ENCODE measurements around the gene QKI. TPM values are rescaled to one million over a fixed set of nuclear protein-coding genes. Genes with fewer than 3 reads are reported as not detected.
"Not testable (repeated sequence)": the region's sequence is repeated elsewhere in the genome, so short reads cannot be mapped to it uniquely, and the experiment has no call there.

The QKI gene
- polyA plus RNA-seq, 2 donors: 5.6 to 15.1 TPM

DNA sequence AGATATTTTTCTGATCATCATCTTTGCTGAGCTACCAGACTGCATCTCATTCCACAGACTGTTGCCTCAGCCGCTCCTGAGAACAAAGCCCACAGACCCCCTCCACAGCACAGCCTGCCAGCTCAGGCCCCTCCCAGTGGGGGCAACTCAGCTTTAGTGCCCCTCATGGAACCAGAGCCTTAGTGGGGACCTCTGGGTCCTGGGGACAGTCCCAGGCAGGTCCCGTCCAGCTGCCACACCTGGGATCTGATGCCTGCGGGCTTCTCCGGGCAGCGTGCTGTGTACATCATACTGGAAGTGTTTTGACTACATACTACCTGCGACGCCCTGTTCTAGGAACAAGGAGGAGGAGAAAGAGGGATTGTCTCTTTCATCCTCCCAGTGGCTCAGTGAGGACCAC, 38.3 kb upstream of the QKI start:
- H3K27me3 ChIP-seq (ENCODE audit: control insufficient read depth in 1 of 2, insufficient read depth in 2 of 2, low read length in 2 of 2): no peaks in the 10 kb centered on the region
- H3K36me3 ChIP-seq (ENCODE audit: control insufficient read depth in 2 of 2, insufficient read depth in 2 of 2, low read length in 1 of 2): no peaks in the 10 kb centered on the region
- 96% methylated on average over 7 of the region's 7 CpGs for WGBS, 2 donors

DNA sequence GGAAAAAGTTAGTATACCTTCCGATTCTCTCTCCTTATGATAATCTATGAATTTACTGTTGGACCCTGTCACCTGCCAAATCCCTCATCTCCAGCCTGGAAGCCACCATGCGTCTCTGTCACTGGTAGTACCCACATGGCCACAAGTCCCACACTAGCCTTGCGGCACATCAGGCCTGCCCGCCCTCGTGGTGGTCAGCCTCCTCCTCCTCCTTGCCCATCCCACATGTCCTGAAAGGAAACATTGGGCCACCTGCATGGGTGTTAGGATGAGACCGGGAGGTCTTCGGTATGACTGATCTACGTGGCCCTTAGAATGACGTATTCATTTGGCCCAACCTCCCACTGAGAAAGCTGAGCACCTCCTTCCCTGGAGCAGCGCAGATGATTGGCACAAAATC, 37.0 kb upstream of the QKI start:
- Histone ChIP-seq H3K4me3 (ENCODE audit: low read depth in 1 of 2, low read length in 2 of 2) (no peak overlapping the region), H3K9me3 (ENCODE audit: control insufficient read depth in 2 of 2, insufficient read depth in 1 of 2, low read depth in 1 of 2, low read length in 1 of 2) (no peaks in the 10 kb centered on the region), H3K27me3 (ENCODE audit: control insufficient read depth in 1 of 2, insufficient read depth in 2 of 2, low read length in 2 of 2) (no peaks in the 10 kb centered on the region), H3K4me1 (ENCODE audit: control insufficient read depth in 2 of 2, insufficient read depth in 2 of 2, low read length in 1 of 2) (peaks cover 0 to 2% of the 10 kb centered on the region in 2 donors), H3K27ac (ENCODE audit: low read depth in 2 of 2, low read length in 1 of 2) (no peak overlapping the region), H3K36me3 (ENCODE audit: control insufficient read depth in 2 of 2, insufficient read depth in 2 of 2, low read length in 1 of 2) (no peaks in the 10 kb centered on the region)
- 94 to 95% methylated on average over 10 of the region's 10 CpGs for WGBS, 2 donors

More for the DNA sequence above, 38.3 kb upstream of the QKI start:
- Histone ChIP-seq H3K4me1 (ENCODE audit: control insufficient read depth in 2 of 2, insufficient read depth in 2 of 2, low read length in 1 of 2) (no peaks in the 10 kb centered on the region), H3K4me3 (ENCODE audit: low read depth in 1 of 2, low read length in 2 of 2) (no peak overlapping the region), H3K9me3 (ENCODE audit: control insufficient read depth in 2 of 2, insufficient read depth in 1 of 2, low read depth in 1 of 2, low read length in 1 of 2) (no peaks in the 10 kb centered on the region), H3K27ac (ENCODE audit: low read depth in 2 of 2, low read length in 1 of 2) (no peak overlapping the region)

DNA sequence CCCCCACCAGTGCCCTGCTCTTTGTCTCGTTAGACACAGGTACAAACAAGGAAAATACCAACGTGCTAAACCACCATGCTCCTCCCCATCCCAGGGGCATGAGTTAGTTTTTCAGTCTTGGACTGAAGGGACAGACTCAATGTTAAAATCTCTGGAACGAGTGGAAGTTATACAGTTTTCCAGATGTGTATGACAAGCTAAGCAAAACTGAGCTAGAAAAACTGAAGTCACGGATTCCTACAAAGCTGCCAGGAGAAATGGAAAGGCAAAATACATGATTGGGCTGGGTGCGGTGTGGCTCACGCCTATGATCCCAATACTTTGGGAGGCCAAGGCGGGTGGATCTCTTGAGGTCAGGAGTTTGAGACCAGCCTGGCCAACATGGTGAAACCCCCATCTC, 34.3 kb upstream of the QKI start:
- H3K36me3 ChIP-seq (ENCODE audit: control insufficient read depth in 2 of 2, insufficient read depth in 2 of 2, low read length in 1 of 2): no peaks in the 10 kb centered on the region
- H3K27me3 ChIP-seq (ENCODE audit: control insufficient read depth in 1 of 2, insufficient read depth in 2 of 2, low read length in 2 of 2): no peaks in the 10 kb centered on the region
- no peaks in the 10 kb centered on the region for H3K9me3 ChIP-seq (ENCODE audit: control insufficient read depth in 2 of 2, insufficient read depth in 1 of 2, low read depth in 1 of 2, low read length in 1 of 2)
- H3K4me1 ChIP-seq (ENCODE audit: control insufficient read depth in 2 of 2, insufficient read depth in 2 of 2, low read length in 1 of 2): peaks cover 0 to 2% of the 10 kb centered on the region in 2 donors
- WGBS, 2 donors: 78 to 80% methylated on average over 7 of the region's 7 CpGs
- H3K27ac ChIP-seq (ENCODE audit: low read depth in 2 of 2, low read length in 1 of 2): no peak overlapping the region
- no peak overlapping the region for H3K4me3 ChIP-seq (ENCODE audit: low read depth in 1 of 2, low read length in 2 of 2)

DNA sequence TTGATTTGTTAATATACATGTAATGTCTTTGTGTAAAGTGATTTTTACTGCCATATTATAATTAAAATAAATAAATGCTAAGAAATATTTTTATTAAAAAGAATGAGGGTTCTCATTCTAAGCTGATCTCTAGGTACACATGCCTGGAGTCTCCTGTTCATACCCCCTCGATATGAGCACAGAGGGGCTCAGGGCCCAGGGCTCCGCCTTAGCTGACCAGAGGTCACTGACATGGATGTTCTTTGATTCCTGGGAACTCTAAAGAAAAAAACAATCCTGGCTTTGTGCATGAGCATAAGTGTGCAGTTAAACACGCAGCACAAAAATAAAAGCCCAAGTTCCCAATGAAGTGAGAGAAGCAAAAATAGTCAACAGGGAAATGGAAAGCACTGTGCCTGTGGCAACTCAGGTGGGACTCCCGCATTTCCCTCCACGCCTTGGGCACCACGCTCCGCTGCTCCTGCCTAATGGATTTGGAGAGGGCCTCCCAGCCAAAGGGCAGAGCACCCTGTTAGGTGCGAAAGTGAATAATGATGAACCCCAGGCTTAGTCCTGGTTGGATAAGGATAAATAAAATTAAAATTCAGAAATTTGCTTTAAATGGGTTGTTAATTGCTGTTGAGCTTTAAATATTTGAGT, 33.3 kb upstream of the QKI start:
- no peaks in the 10 kb centered on the region for H3K9me3 ChIP-seq (ENCODE audit: control insufficient read depth in 2 of 2, insufficient read depth in 1 of 2, low read depth in 1 of 2, low read length in 1 of 2)
- no peak overlapping the region for H3K27ac ChIP-seq (ENCODE audit: low read depth in 2 of 2, low read length in 1 of 2)
- WGBS, 2 donors: 69 to 79% methylated on average over 8 of the region's 8 CpGs
- no peaks in the 10 kb centered on the region for H3K27me3 ChIP-seq (ENCODE audit: control insufficient read depth in 1 of 2, insufficient read depth in 2 of 2, low read length in 2 of 2)
- H3K36me3 ChIP-seq (ENCODE audit: control insufficient read depth in 2 of 2, insufficient read depth in 2 of 2, low read length in 1 of 2): no peaks in the 10 kb centered on the region
- H3K4me1 ChIP-seq (ENCODE audit: control insufficient read depth in 2 of 2, insufficient read depth in 2 of 2, low read length in 1 of 2): peaks cover 0 to 2% of the 10 kb centered on the region in 2 donors
- no peak overlapping the region for H3K4me3 ChIP-seq (ENCODE audit: low read depth in 1 of 2, low read length in 2 of 2)

DNA sequence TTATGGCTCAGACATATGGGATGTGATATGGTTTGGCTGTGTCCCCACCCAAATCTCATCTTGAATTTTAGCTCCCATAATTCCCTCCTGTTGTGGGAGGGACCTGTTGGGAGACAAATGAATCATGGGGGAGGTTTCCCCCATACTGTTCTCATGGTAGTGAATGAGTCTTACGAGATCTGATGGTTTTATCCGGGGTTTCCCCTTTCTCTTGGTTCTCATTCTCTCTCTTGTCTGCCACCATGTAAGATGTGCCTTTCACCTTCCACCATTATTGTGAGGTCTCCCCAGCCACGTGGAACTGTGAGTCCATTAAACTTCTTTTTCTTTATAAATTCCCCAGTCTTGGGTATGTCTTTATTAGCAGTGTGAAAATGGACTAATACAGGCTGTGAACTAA, 31.1 kb upstream of the QKI start:
- not testable (repeated sequence) for H3K36me3 ChIP-seq (ENCODE audit: control insufficient read depth in 2 of 2, insufficient read depth in 2 of 2, low read length in 1 of 2); H3K4me1 ChIP-seq (ENCODE audit: control insufficient read depth in 2 of 2, insufficient read depth in 2 of 2, low read length in 1 of 2); H3K27me3 ChIP-seq (ENCODE audit: control insufficient read depth in 1 of 2, insufficient read depth in 2 of 2, low read length in 2 of 2); H3K9me3 ChIP-seq (ENCODE audit: control insufficient read depth in 2 of 2, insufficient read depth in 1 of 2, low read depth in 1 of 2, low read length in 1 of 2); H3K4me3 ChIP-seq (ENCODE audit: low read depth in 1 of 2, low read length in 2 of 2); H3K27ac ChIP-seq (ENCODE audit: low read depth in 2 of 2, low read length in 1 of 2)
- 86 to 89% methylated on average over 3 of the region's 3 CpGs for WGBS, 2 donors

- no peaks in the 10 kb centered on the region for H3K36me3 ChIP-seq (ENCODE audit: control insufficient read depth in 2 of 2, insufficient read depth in 2 of 2, low read length in 1 of 2)
- WGBS, 2 donors: 94 to 96% methylated on average over 5 of the region's 5 CpGs
- no peaks in the 10 kb centered on the region for H3K27me3 ChIP-seq (ENCODE audit: control insufficient read depth in 1 of 2, insufficient read depth in 2 of 2, low read length in 2 of 2)
- no peak overlapping the region for H3K27ac ChIP-seq (ENCODE audit: low read depth in 2 of 2, low read length in 1 of 2)
- H3K4me1 ChIP-seq (ENCODE audit: control insufficient read depth in 2 of 2, insufficient read depth in 2 of 2, low read length in 1 of 2): peaks cover 0 to 4% of the 10 kb centered on the region in 2 donors
- peaks cover 0 to 3% of the 10 kb centered on the region in 2 donors for H3K9me3 ChIP-seq (ENCODE audit: control insufficient read depth in 2 of 2, insufficient read depth in 1 of 2, low read depth in 1 of 2, low read length in 1 of 2)
- H3K4me3 ChIP-seq (ENCODE audit: low read depth in 1 of 2, low read length in 2 of 2): no peak overlapping the region
Measured at GRCh38 chr6:163383912-163384311, 30.6 kb upstream of the QKI start.

DNA sequence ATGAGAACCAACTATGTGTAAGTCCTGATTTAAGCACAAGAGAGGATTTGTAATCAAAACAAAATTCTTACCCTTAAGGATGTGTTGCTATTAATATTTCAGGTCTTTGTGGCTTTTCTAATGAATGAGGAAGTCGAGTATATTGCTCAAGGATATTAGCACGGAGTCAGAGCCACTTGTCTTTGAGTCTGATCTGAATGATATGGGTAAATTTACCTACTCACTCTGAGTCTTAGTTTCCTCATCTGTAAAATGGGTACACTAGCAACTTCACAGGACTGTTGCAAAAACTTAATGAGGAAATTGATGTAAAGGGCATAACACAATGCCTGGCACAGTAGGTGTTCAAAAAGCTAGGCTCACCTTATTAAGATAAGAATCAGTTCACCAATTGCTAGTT, 30.0 kb upstream of the QKI start:
- Histone ChIP-seq H3K36me3 (ENCODE audit: control insufficient read depth in 2 of 2, insufficient read depth in 2 of 2, low read length in 1 of 2) (no peaks in the 10 kb centered on the region), H3K4me1 (ENCODE audit: control insufficient read depth in 2 of 2, insufficient read depth in 2 of 2, low read length in 1 of 2) (peaks cover 0 to 4% of the 10 kb centered on the region in 2 donors), H3K27me3 (ENCODE audit: control insufficient read depth in 1 of 2, insufficient read depth in 2 of 2, low read length in 2 of 2) (no peaks in the 10 kb centered on the region), H3K27ac (ENCODE audit: low read depth in 2 of 2, low read length in 1 of 2) (no peak overlapping the region), H3K9me3 (ENCODE audit: control insufficient read depth in 2 of 2, insufficient read depth in 1 of 2, low read depth in 1 of 2, low read length in 1 of 2) (peaks cover 0 to 3% of the 10 kb centered on the region in 2 donors), H3K4me3 (ENCODE audit: low read depth in 1 of 2, low read length in 2 of 2) (no peak overlapping the region)
- WGBS, 2 donors: 66 to 67% methylated on average over 2 of the region's 2 CpGs

- WGBS, 2 donors: 96% methylated on average over 13 of the region's 13 CpGs
- not testable (repeated sequence) for H3K27me3 ChIP-seq (ENCODE audit: control insufficient read depth in 1 of 2, insufficient read depth in 2 of 2, low read length in 2 of 2); H3K4me3 ChIP-seq (ENCODE audit: low read depth in 1 of 2, low read length in 2 of 2); H3K27ac ChIP-seq (ENCODE audit: low read depth in 2 of 2, low read length in 1 of 2); H3K4me1 ChIP-seq (ENCODE audit: control insufficient read depth in 2 of 2, insufficient read depth in 2 of 2, low read length in 1 of 2); H3K36me3 ChIP-seq (ENCODE audit: control insufficient read depth in 2 of 2, insufficient read depth in 2 of 2, low read length in 1 of 2); H3K9me3 ChIP-seq (ENCODE audit: control insufficient read depth in 2 of 2, insufficient read depth in 1 of 2, low read depth in 1 of 2, low read length in 1 of 2)
Measured at GRCh38 chr6:163385503-163385902, 29.0 kb upstream of the QKI start.

DNA sequence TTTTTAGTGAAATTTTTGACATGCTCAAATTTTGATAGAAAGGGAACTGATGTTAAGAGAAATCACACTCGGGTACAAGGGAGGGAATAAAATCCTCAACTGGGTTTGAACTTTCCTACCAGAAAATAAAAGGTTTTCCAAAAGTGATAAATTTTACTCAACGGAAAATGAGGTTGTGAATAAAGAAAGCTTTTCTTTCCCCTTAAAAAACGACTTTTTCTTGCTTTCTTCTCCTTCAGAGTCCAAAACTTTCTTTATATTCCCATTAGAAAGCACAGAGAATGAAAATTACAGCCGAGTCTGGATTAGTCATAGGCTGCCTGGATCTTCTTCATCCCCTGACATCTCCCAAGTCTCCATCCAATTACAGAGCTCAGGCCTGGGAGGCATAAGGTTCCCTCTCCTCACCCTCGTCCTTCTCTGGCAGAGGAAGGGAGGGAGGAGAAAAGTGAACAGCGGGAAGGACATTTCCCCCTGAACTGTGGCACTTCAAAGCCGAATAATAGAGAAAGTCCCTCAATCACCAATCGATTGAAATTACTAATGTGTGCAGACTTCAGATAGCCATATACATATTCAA, 28.1 kb upstream of the QKI start:
- no peak overlapping the region for H3K4me3 ChIP-seq (ENCODE audit: low read depth in 1 of 2, low read length in 2 of 2)
- H3K27me3 ChIP-seq (ENCODE audit: control insufficient read depth in 1 of 2, insufficient read depth in 2 of 2, low read length in 2 of 2): no peaks in the 10 kb centered on the region
- H3K36me3 ChIP-seq (ENCODE audit: control insufficient read depth in 2 of 2, insufficient read depth in 2 of 2, low read length in 1 of 2): no peaks in the 10 kb centered on the region
- H3K4me1 ChIP-seq (ENCODE audit: control insufficient read depth in 2 of 2, insufficient read depth in 2 of 2, low read length in 1 of 2): peaks cover 0 to 2% of the 10 kb centered on the region in 2 donors
- H3K9me3 ChIP-seq (ENCODE audit: control insufficient read depth in 2 of 2, insufficient read depth in 1 of 2, low read depth in 1 of 2, low read length in 1 of 2): peaks cover 0 to 3% of the 10 kb centered on the region in 2 donors
- WGBS, 2 donors: 74 to 79% methylated on average over 8 of the region's 8 CpGs
- no peak overlapping the region for H3K27ac ChIP-seq (ENCODE audit: low read depth in 2 of 2, low read length in 1 of 2)

DNA sequence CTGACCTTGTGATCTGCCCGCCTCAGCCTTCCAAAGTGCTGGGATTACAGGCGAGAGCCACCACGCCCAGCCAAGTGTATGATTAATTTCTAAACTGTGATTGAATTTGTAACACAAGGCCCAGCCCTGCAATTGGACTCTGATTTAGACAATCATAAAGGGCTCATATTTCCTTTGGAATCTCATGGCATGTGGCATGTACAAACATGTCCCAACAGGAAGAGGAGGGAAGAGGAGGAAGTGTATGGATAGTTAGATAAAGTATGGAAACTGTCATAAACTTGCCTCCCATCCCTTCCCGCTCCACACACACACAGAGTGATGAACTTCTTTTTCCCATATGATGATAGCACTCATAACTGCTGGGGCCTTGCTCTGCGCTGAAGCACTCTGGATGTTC, 27.2 kb upstream of the QKI start:
- peaks cover 0 to 2% of the 10 kb centered on the region in 2 donors for H3K4me1 ChIP-seq (ENCODE audit: control insufficient read depth in 2 of 2, insufficient read depth in 2 of 2, low read length in 1 of 2)
- 64 to 72% methylated on average over 5 of the region's 5 CpGs for whole genome bisulfite sequencing, 2 donors
- H3K36me3 ChIP-seq (ENCODE audit: control insufficient read depth in 2 of 2, insufficient read depth in 2 of 2, low read length in 1 of 2): no peaks in the 10 kb centered on the region
- no peak overlapping the region for H3K27ac ChIP-seq (ENCODE audit: low read depth in 2 of 2, low read length in 1 of 2)
- no peak overlapping the region for H3K4me3 ChIP-seq (ENCODE audit: low read depth in 1 of 2, low read length in 2 of 2)
- peaks cover 0 to 3% of the 10 kb centered on the region in 2 donors for H3K9me3 ChIP-seq (ENCODE audit: control insufficient read depth in 2 of 2, insufficient read depth in 1 of 2, low read depth in 1 of 2, low read length in 1 of 2)
- no peaks in the 10 kb centered on the region for H3K27me3 ChIP-seq (ENCODE audit: control insufficient read depth in 1 of 2, insufficient read depth in 2 of 2, low read length in 2 of 2)

Measured in esophagus (tissue), 2 donors.